Measurements from ENCODE around the gene NR2F1.
A peak's percentile ranks its signal among the peaks of the same experiment; 100 is the strongest.

NR2F1 gene

DNA sequence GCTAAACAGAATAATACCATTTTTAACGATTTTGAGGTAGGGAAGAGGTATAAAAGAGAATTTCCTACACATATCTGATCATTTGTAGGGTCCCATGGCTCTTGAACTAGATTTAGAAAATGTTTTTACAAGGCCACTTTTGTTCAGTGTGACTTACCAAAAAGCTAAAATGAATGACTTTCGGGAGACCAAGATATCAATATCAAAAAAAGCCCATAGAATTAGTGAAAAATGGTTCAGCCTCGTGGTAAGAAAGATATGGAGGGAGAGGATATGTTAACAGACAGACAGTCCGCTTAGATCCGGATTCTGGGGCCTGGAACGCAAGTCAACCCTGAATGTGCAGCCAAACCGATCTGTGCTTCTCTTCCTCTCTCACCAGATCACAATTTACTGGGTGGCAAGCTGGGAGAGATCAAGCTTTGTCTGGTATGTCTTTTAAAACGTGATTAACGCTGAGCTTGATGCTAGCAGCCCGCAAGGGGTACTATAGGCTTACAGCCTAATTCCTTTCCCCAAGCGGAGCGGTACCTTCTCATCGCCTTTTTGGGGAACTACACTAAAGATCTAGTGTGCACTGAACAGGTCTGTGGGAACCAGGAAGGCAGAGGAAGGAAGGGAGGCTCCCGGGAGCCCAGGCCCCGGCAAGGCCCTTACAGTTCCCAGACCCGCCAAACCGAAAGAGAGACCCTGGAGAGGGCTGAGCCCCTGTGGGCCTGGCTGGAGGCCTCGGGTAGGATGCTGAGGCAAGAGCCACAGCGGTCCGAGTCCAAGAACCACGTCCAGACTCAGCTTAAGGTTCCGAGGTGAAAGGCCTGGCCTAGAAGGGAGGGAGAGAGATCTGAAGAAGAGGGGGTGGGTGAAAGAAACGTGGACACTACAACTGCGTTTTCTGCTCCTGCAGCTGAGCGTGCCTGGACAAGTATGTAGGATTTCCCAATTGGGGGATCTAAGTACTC is 4.9 kb upstream of the NR2F1 start:
- no peak for DNase-seq (ENCODE audit: low spot score)

DNA sequence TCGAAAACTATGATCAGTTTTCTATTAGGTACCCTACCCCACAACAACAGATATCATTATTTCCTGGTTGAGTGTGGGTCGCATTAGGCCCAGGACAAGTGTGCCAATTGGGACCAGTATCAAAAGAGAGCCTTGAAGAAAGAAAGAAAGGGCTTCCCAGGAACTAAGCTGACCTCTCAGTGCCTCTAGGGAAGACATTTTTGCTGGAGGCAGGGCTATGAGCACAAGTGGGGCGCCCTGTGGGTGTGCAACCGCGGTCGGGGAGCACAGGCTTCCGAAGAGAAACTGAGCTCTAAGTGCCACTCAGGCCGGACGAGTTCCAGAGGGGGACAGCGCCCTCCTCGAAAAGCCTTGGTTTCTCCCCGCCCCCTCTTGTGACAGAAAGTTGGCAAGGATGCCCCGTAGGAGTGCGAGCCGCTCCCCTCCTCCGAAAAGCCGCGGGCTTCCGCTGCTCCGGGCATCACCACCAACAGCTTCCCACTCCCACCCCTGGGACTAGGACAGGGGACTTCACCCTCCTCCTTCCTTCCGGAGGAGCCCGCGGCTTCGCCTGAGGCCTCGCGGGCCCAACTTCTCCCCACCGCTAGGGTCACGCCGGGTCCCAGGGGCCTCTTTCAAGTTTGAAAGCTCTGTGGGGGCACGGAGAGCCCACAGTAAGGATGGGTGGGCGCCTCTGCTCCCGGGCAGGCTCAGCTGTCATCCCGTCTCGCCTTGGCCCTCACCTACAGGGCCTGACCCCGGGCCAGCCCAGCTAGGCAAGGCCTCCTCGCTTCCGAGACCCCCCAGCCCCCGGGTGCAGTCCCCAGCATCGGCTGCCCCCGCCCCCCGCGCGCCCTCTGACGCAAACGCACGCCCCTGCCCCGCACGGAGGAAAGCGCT is 4.0 kb upstream of the NR2F1 start:
- DNase-seq (ENCODE audit: low spot score), result no peak

DNA sequence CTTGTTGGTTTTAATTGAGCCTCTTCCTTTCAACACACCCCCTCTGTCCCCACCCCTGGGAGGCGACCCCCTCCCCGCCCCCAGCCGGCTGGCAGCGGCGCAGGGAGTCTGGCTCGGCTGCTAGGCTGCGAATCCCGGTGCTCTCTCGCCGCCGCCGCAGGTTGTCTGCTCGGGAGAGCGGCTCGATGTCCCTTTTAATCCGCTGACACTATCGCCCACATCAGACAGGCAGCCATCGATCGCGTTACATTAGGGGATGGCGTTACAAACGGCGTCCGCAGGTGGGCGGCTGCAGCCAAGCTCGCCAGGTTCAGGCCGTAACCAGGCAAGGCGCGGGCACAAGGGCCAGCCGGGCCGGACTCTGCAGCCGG is 3.3 kb upstream of the NR2F1 start:
- DNase-seq (ENCODE audit: low spot score), result no peak

DNA sequence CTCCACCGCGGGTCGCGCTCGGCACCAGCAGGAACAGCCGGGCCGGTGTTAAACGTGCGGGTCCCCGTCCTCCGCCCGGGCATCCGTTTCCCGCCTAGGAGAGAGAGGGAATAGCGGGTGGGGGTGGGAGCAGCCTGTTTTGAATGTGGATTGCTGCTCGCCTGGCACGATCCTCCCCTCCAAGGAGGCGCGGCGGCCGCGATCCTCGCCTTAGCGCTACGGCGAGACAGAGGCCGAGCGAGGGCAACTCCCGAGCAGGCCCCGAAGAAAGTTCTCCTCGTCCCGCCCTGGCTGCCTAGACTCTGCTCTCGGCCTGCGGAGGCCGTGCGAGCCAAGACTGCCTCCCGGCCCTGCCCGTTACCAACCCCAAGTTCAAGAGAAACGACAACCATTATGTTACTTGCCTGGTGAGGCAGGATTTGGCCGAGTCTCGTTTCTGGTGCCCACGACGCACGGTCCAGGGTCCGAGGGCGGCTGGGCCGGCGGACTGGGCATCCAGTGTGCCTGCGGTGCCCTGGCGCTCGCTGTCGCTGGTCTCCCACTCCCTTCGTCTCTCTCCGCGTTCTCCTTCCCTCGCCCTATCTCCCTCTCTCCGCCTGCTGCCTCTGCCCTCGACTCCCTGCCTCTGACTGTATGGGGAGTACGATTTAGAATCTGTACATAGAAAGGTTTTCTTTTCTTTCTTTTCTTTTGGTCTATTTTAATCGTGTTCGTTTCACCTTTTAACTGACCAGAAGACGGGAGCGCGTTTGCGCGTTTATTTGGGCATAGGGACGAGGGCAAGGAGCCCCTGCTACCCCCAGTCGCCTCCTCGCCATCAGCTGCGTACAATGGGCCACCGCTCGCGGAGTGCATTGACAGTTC is 2.7 kb upstream of the NR2F1 start:
- DNase-seq (ENCODE audit: low spot score), result peak; percentile 53

DNA sequence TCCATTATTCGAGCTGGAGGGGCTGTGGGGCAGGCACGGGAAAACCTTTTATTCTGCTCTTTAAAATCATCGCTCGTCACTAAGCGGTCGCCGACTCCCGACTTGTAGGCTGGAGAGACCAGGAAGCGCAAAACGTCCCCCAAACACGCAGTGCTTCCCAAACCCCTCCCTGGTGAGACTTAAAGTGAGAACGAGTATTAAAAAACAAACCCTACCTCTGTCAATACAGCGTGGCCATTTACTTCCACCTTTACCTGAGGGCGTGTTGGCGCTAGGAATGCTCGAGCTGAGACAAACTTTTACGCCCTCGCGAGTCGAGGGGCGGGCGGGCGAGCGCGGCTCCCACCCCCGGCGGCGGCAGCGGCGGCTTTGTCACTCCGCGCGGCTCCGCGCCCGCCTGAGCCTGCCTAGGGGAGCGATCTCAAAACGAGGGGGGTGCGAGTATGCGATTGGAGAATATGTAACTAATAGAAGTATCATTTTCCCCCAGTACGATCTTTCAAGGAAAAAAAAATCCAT is 2.0 kb upstream of the NR2F1 start, which contains the start of gene NR2F1-AS1:
Gene NR2F1-AS1 (minus strand): TSS at position 293 of the 519 bp plus-strand sequence.
- no peak for DNase-seq (ENCODE audit: low spot score)

DNA sequence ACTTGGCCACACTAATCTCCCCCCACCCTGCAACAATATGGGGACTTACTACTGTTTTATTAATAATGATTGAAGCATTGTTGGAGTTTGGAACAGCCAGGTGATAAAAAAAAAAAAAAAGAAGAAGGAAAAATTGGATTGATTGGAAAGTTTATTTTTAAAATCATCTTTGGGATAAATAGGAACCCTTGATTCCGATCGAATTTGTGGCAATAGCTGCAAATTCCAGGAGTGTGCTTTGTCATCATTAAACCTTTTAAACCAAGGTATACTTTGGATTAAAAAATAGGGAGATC is 907 bp upstream of the NR2F1 start:
- no peak for DNase-seq (ENCODE audit: low spot score)

DNA sequence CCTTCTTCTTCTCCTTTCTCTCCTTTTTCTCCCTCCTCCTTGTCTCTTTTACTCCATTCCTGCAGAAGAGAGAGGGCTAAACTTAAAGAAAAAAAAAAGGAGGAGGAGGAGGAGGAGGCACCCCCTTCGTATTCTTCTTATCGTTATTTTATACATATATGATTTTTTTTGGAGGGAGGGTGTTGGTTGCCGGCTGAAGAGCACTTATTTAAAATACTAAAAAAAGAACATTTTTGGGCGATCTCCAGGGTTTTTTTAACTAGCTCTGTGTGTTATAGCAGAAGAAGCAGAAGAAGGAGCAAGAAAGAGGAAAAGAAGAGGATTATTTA is 381 bp downstream of the NR2F1 start:
- DNase-seq (ENCODE audit: low spot score), result no peak

DNA sequence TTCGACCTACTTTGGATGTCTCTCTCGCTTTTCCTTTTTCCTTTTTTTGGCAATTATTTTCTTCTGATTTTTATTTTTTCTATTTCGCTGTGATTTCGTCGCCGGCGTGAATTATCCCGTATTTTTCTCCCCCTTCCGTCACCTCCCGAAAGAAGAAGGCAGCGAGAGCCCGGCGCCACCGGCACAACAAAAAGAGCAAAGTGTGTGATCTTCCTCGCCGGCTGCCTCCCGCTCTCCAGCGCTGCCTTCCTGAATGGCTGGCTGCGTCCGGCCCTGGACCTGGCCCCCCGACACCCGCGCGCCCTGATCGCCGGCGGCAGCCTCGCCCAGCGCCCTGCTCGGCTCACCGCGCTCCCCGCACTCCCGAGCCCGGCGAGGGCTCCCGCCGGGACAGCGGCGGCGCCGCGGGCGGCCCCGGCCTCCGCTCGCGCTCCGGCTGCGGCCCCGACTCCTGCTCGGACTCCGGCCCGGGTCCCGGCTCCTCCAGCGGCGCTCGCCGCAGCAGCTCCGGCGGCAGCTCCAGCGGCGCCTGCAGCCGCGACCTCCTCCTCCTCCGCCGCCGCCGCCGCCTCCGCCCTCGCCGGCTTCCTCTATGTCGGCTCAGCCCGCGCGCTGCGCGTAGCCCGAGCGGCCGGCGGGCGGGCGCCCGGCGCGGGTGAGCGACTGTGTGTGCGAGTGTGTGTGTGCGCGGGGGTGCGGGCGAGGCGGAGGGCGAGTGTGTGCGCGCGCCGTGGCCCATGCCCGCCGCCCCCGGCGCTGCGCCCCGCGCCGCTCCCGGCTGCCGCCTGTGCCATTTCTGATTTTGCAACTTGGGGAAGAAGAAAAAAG is 960 bp downstream of the NR2F1 start:
- DNase-seq (ENCODE audit: low spot score), result peak; percentile 70

DNA sequence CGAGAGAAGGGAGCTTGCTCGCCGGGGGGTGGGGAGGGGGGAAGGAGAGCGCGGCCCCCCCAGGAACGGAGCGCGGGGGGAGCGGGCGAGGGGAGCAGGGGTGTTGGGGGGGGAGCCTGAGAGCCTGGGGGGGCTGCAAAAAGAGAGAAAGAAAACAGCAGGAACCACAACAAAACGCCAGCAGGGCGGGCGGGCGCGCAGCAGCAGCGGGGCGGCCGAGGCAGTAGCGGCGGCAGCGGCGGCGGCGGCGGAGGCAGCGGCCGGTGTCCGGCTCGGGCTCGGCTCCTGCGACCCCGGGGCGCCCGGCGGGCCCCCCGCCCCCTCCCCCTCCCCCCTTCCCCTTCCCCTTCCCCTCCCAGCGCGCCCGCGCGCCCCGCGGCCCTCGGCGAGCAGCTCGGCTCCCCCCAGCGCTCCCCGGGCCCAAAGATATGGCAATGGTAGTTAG is 1.6 kb downstream of the NR2F1 start:
- no peak for DNase-seq (ENCODE audit: low spot score)

DNA sequence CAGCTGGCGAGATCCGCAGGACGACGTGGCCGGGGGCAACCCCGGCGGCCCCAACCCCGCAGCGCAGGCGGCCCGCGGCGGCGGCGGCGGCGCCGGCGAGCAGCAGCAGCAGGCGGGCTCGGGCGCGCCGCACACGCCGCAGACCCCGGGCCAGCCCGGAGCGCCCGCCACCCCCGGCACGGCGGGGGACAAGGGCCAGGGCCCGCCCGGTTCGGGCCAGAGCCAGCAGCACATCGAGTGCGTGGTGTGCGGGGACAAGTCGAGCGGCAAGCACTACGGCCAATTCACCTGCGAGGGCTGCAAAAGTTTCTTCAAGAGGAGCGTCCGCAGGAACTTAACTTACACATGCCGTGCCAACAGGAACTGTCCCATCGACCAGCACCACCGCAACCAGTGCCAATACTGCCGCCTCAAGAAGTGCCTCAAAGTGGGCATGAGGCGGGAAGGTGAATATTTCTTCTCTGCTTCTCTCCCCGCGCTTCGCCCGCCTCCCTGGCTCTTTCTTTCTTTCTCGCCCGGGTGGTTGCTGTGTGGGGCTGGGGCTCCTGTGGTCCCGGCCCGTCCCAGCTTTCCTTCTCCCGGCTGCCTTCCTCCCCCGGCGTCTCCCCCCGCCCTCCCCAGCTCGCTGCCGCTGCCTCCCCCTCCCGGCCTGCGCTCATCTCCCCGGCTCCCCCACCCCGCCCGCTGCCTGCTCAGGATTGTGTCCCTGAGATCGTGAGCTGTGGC is 2.2 kb downstream of the NR2F1 start:
- DNase-seq (ENCODE audit: low spot score), result peak; percentile 61

DNA sequence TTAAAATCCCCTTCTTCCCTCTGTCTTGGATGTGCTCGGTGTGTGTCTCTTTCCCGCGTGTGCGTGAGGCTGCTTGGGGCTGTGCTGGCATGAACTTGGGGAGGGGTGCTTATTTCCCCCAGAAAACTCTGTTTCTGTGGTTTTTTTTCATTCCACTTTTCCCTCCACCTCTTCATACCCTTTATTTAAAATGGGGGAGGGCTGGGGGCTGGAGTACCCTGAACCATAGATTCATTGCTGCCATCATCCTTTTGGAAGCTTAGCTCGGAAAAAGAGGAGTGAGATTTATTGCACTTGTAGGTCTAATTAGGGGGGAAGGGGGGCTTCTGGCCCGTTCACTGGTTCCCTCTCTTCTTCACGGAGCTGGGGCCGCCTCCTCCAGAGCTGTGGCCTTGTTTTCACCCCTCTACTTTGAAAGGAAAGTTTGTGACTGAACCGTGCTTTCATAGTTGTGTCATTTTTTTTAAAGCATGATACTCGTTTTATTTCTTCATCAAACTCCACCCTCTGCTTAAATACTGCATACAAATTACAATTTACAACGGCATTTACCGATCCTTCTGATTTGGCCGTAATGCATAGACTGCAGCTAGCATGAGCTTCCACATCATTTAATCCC is 2.9 kb downstream of the NR2F1 start:
- no peak for DNase-seq (ENCODE audit: low spot score)

DNA sequence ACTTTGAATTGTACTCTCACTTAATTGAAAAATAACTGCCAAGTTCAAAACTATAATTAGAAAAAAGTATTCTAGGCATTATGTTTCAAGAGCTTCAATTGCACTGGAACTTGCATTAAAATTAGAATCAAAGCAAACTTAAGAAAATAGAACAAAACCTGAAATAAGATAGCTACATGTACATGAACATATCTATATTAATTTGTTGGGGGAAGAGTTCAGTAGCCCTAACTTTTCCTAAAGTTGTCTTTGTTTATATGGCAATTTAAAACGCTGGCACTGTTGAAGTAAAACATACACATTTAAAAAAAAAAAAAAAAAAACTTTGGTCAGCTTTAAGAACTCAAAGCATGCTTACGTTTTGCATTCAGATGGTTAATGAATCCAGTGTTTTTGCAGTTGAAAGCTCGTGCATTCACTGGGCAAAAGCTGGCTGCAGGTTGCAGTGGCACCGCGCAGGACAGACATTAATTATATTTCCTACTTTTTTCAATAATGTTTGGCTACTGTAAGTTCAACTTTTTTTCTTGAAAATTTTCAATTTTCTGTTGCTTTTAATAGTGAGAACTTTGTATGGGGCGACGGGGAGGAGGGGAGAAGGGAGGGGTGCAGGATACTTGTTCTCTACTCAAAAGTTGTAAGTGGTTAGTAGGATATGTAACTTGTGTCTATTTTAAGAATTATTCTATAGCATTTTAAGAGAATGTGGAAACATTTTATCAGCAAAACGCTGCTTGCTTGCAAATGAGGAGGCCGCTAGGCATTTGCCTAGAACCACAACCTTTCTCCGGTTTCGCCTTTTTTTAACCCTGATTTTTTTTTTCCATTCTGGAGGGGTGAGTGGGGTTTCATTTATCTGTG is 3.9 kb downstream of the NR2F1 start:
- no peak for DNase-seq (ENCODE audit: low spot score)

DNA sequence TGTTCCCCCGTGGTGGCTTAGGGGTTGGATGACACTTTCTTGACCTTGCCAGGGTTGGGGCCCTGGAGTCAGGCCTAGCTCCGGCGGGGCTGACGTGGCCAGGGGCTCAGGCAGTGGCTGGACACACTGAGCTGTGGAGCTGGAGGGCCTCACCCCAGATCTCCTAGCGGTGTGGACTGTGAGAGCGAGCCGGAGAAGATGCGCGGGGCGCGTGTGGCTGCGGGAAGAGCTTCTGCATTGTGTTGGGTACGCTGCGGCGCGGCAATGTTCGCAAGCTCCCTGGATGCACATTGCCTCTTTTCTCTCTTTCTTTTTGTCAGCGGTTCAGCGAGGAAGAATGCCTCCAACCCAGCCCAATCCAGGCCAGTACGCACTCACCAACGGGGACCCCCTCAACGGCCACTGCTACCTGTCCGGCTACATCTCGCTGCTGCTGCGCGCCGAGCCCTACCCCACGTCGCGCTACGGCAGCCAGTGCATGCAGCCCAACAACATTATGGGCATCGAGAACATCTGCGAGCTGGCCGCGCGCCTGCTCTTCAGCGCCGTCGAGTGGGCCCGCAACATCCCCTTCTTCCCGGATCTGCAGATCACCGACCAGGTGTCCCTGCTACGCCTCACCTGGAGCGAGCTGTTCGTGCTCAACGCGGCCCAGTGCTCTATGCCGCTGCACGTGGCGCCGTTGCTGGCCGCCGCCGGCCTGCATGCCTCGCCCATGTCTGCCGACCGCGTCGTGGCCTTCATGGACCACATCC is 4.8 kb downstream of the NR2F1 start:
- DNase-seq (ENCODE audit: low spot score), result no peak

DNA sequence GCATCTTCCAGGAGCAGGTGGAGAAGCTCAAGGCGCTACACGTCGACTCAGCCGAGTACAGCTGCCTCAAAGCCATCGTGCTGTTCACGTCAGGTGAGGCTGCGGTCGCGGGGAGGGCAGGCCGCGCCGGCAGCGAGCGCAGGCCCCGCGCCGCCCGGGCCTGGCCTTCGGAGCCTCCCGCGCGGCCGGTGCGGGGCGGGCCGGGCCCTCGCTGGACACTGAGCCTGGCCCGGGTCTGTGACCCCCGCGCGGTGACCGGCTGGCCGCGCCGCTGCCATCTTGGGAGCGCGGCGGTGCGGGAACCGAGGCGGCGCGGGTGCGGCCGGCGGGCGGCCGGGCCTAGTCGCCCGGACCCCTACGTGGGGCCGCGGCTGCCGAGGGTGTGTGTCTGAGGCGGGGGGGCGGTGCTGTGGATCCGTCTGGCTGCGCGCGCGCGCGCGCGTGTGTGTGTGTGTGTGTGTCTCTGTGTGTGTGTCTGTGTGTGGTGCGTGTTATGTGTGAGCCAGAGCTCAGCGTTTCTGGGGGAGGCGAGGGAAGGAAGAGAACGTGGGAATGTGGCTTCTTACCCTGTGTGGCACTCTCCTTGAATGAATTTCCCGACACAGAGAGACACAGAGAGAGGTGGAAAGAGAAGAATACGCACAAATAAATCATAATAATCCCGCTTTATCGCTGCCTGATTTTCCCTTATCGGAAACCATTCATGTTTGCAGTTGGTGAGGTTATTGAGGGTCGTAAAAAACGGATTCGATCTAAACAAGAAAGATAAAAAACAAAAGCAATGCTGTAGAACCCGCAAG is 5.5 kb downstream of the NR2F1 start:
- DNase-seq (ENCODE audit: low spot score), result no peak

DNA sequence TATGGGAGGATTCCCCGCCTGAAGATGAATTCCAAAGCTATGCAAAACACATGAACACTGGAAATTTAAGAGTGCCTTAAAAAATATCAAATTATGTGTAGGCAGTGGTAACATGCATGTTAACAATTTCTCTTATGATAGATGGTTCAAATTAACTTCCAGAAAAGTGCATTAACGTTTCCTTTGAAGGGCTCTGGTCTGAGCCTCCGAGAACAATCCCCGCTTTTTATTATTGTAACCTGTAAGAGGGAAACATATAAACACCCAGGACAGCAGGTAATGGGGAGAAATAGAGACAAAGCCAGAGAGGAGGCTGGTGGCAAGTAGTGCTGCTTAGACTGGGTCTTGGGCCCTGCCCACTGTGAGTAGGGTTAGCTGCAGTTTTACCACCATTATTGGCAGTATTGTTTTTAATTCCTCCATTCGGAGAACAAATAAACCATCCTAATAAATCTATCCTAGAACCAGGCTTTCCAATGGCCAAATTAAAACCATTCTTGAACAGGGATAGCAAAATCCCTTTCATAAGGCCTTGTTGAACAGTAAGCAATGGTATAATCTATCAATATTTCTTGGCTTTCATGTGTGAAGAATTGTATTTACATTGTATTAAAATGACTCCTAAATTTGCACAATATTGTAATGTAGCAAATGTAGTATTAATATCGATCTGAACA is 6.3 kb downstream of the NR2F1 start:
- no peak for DNase-seq (ENCODE audit: low spot score)

DNA sequence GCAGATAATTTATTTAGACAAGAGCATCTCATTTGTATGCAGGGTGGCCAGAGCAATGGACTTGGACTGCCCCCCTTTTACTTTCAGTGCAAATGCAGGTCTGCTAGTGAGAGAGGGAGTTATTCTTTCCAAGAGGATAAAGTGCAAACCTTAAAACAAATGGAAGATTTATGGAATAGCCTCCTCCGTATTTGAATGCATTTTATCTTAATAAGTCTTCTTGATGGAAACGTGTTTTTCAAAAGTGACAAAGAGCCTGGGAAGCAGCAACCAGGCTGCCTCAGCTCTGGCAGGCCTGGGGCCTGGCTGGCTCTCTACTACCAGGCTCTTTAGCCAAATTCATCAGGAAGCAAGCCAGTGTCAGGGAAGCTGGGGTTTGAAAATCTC is 6.8 kb downstream of the NR2F1 start:
- no peak for DNase-seq (ENCODE audit: low spot score)

DNA sequence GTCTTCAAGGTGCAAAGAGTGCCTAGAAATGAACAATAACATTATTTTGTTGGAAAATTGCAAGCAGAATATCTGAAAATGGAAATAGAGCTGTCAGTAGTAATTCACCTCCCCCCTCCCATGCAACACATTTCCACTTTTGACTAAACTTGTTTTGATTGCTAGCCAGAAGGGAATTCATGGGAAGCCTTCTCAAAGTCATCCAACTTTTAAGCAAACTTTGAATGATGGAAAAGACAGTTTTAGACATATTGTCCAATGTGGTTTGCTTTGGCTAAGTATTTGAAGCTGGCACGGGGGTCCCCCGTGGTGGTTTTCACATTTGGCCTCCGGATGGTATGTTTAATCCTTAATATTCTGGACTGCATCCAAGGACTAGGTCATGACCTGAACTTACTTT is 7.5 kb downstream of the NR2F1 start:
- DNase-seq (ENCODE audit: low spot score), result no peak

Measured in AG20443 (cell line).